Thyroid gland (tissue), 4 donors: ENCODE data around the gene TMEM217. TPM values are rescaled to one million over a fixed set of nuclear protein-coding genes. Genes with fewer than 3 reads are reported as not detected.

ENCODE experiments used
- DNase-seq, 2 donors: peaks; one replicate each; pipeline ENCODE4 v3.0.0-alpha.2; 2019
- H3K27ac ChIP-seq, 3 donors: fragments of 200-600 bp; sonication (generic); 1 replicate in 2 of 3; 2 replicates in 1 of 3; pipeline ENCODE4 v1.5.1; 2016 to 2019; ENCODE audit warnings: mild to moderate bottlenecking in 1 of 3, moderate library complexity in 1 of 3
- H3K27me3 ChIP-seq: fragments of 200-600 bp; sonication (generic); one replicate; pipeline ENCODE4 v1.5.1; 2019
- H3K36me3 ChIP-seq, 2 donors: fragments of 200-600 bp; sonication (generic); one replicate each; pipeline ENCODE4 v1.5.1; 2016 to 2019
- H3K4me1 ChIP-seq, 2 donors: fragments of 200-600 bp; sonication (generic); one replicate each; pipeline ENCODE4 v1.5.1; 2017 to 2019
- H3K4me3 ChIP-seq, 3 donors: fragments of 200-600 bp; sonication (generic); replicated peaks in 1 of 3; 1 replicate in 2 of 3; 2 replicates in 1 of 3; pipeline ENCODE4 v1.5.1; 2016; ENCODE audit warnings: mild to moderate bottlenecking in 1 of 3
- H3K9me3 ChIP-seq: fragments of 200-600 bp; sonication (generic); one replicate; pipeline ENCODE4 v1.5.1; 2017
- CTCF ChIP-seq, 6 experiments: fragments of 200-600 bp in 3 of 6; fragments of 450-650 bp in 3 of 6; sonication (generic) in 3 of 6; IDR thresholded peaks; one replicate each; pipeline ENCODE4 v1.5.1; 2016 to 2019; ENCODE audit warnings: antibody characterized with exemption in 6 of 6, mild to moderate bottlenecking in 2 of 6, inconsistent platforms in 1 of 6, moderate library complexity in 1 of 6
- POLR2A ChIP-seq, 2 donors: fragments of 450-650 bp; IDR thresholded peaks; one replicate each; pipeline ENCODE4 v1.6.1; 2017; ENCODE audit warnings: antibody characterized with exemption in 2 of 2, mild to moderate bottlenecking in 2 of 2, moderate library complexity in 1 of 2
- WGBS, 2 donors: methylation state at CpG; one replicate each; pipeline ENCODE4 v1.1.5; 2017; 5-methylcytosine and 5-hydroxymethylcytosine counted together
- intact Hi-C: fragments of 100-400 bp; cut with DNase I; formaldehyde crosslinking; loops from one replicate; pipeline ENCODE4 v1.15.1; 2023
- total RNA-seq, 4 donors: library from RNA; depleted of rRNA; stranded (reverse); fragments of >200 nt; gene quantifications; one replicate each; pipeline ENCODE4 v1.2.3, GENCODE V29; 2016

The TMEM217 gene
- total RNA-seq, 4 donors from 2014 or later: 0.22 to 3.8 (median 1.0) TPM; not detected in 1

DNA sequence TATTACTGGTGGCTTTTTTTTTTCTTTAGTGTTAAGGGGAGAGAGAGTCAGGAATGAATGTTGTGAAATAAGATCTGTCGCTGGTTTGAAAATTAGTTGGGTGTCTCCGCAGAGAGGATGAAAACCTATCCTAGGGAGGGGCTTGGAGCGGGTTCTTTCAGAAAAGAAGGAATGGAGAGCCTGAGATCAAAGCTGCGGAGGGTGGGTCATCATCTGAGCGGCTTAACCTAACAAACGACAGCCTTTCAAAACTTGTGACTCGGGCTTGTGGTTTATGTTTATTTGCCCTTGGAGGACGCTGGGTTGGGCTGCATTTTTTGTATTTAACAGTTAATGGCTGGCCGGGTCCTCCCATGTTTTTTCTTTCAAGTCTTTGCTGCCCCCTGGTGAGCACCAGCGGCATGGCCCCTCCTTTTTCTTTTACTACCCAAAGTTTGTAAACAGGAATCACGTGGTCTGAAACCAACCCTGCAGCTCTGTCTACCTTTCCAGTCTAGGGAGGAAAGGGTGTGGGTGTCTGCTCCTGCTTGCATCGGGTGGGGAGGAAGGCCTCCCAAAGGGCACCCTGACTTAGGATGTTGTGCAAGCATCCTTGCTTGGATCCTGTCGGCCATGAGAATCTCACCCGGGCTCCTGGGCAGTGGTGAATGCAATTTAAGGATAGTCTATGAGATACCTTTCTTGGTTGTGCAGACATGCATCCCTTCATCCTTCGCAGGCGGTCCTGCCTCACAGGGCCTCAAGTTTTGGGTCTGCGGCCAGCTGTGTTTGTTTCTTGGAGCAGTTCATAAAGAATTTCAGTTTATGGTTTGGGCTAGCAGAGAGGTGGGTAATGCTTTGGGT lies 85.8 kb downstream of the TMEM217 start:
- WGBS, 2 donors: 7 to 19% methylated on average over 15 to 17 of the region's 17 CpGs
- peak; percentile 93 to 94 for DNase-seq
- TF ChIP-seq POLR2A (IDR thresholded peaks at IDR 0.05) (peak in 1 of 2 donors; percentile 76), CTCF (IDR thresholded peaks at IDR 0.05) (peak; percentile 71 to 98 (median 93))
- H3K27me3 ChIP-seq: no peaks in the 10 kb centered on the region
- intact Hi-C loops: loop anchor here (2.0 to 10.0 kb wide), 3 partner anchors 40 to 287 kb away; partner anchors contain the start of gene C6orf89
- H3K27ac ChIP-seq: peak overlapping the region; percentile 87 to 95 (median 87)
- H3K4me3 ChIP-seq: peak overlapping the region; percentile 95 to 100 (median 96)
- H3K9me3 ChIP-seq: no peaks in the 10 kb centered on the region
- peaks cover 25 to 26% of the 10 kb centered on the region in 2 donors for H3K36me3 ChIP-seq
- H3K4me1 ChIP-seq: peaks cover 13 to 37% of the 10 kb centered on the region in 2 donors

GRCh38 chr6:37171201-37171969 lies 86.6 kb downstream of the TMEM217 start:
- DNase-seq: peak; percentile 66 to 71
- 1% methylated on average over 9 to 21 of the region's 45 CpGs for WGBS, 2 donors
- H3K27me3 ChIP-seq: no peaks in the 10 kb centered on the region
- H3K36me3 ChIP-seq: peaks cover 25 to 26% of the 10 kb centered on the region in 2 donors
- H3K9me3 ChIP-seq: no peaks in the 10 kb centered on the region
- intact Hi-C loops: loop anchor here (5.0 to 10.0 kb wide), 2 partner anchors 41 to 287 kb away; partner anchors contain the start of gene C6orf89
- peak overlapping the region; percentile 87 to 95 (median 87) for H3K27ac ChIP-seq
- TF ChIP-seq POLR2A (IDR thresholded peaks at IDR 0.05) (peak in 1 of 2 donors; percentile 51), CTCF (IDR thresholded peaks at IDR 0.05) (no peak)
- peak overlapping the region; percentile 95 to 100 (median 96) for H3K4me3 ChIP-seq
- H3K4me1 ChIP-seq: peaks cover 13 to 37% of the 10 kb centered on the region in 2 donors

GRCh38 chr6:37170273-37171200 lies 87.4 kb downstream of the TMEM217 start:
- peak overlapping the region; percentile 87 to 95 (median 87) for H3K27ac ChIP-seq
- H3K9me3 ChIP-seq: no peaks in the 10 kb centered on the region
- TF ChIP-seq CTCF (IDR thresholded peaks at IDR 0.05): peak in 5 of 6 experiments; percentile 16 to 28 (median 24)
- TF ChIP-seq POLR2A (IDR thresholded peaks at IDR 0.05): no peak
- H3K36me3 ChIP-seq: peaks cover 25 to 26% of the 10 kb centered on the region in 2 donors
- H3K4me1 ChIP-seq: peaks cover 13 to 37% of the 10 kb centered on the region in 2 donors
- H3K4me3 ChIP-seq: peak overlapping the region; percentile 95 to 100 (median 96)
- intact Hi-C loops: loop anchor here (5.0 to 10.0 kb wide), 2 partner anchors 42 to 286 kb away; partner anchors contain the start of gene C6orf89
- 1% methylated on average over 15 to 29 of the region's 92 CpGs for WGBS, 2 donors
- no peaks in the 10 kb centered on the region for H3K27me3 ChIP-seq
- DNase-seq: peak; percentile 65 to 66

DNA sequence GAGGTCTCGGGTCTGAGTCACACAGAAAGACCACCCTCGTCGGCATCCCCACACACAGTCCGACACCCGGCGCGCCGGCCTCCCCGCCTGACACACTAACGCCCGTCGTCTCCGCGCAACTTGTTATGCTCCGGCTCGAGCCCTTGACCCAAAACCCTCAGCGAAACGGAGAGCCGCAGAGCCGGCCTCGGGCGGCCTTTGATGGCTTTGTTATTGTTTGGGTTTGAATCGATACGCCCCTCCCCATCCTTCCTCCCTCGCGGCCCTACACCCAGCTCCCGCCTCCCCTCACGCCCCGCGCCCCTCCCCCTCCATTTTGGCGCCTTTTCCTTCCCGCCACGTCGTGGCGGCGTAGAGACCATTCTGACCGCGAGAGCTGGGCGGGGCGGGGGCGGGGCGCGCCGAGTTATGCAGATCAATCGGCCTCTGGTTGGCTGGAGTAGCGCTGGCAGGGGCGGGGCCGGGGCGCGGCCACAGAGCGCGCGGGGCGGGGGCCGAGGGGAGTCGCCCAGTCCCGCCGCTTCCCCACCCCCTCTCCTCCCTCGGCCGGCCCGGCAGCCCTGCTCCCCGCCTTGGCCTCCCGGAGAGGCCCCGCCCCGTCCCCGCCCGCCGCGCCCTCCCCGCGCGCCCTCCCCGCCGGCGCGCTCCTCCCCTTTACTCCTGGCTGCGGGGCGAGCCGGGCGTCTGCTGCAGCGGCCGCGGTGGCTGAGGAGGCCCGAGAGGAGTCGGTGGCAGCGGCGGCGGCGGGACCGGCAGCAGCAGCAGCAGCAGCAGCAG lies 88.3 kb downstream of the TMEM217 start, which contains the start of gene PIM1:
Gene PIM1, plus strand, starts transcription at position 657 of the 777 bp plus-strand sequence. CDS start 424 bp downstream, outside the sequence.
- H3K4me1 ChIP-seq: peaks cover 13 to 37% of the 10 kb centered on the region in 2 donors
- peak; percentile 100 for DNase-seq
- 0 to 1% methylated on average over 35 of the region's 90 CpGs for WGBS, 2 donors
- H3K27ac ChIP-seq: peak within 1 kb of the TSS; percentile 87 to 95 (median 88)
- no peaks in the 10 kb centered on the region for H3K9me3 ChIP-seq
- H3K36me3 ChIP-seq: peaks cover 18 to 21% of the 10 kb centered on the region in 2 donors
- H3K27me3 ChIP-seq: no peaks in the 10 kb centered on the region
- no peak for TF ChIP-seq CTCF (IDR thresholded peaks at IDR 0.05)
- peak; percentile 95 to 98 for TF ChIP-seq POLR2A (IDR thresholded peaks at IDR 0.05)
- H3K4me3 ChIP-seq: peak within 1 kb of the TSS; percentile 95 to 100 (median 96)
- intact Hi-C loops: loop anchor here (5.0 to 10.0 kb wide), 3 partner anchors 43 to 285 kb away; partner anchors contain the start of gene C6orf89
